GM19467 (cell line): ENCODE data around the gene AP1M2.
"Not testable (repeated sequence)": the region's sequence is repeated elsewhere in the genome, so short reads cannot be mapped to it uniquely, and the experiment has no call there.

Experiments used
- ATAC-seq: cut with Tn5 transposase; IDR thresholded peaks from one replicate; pipeline ENCODE4 v1.9.1; 2021; ENCODE audit warnings: mild to moderate bottlenecking, moderate library complexity; ENCODE audit not compliant: unreplicated experiment

AP1M2 gene

DNA sequence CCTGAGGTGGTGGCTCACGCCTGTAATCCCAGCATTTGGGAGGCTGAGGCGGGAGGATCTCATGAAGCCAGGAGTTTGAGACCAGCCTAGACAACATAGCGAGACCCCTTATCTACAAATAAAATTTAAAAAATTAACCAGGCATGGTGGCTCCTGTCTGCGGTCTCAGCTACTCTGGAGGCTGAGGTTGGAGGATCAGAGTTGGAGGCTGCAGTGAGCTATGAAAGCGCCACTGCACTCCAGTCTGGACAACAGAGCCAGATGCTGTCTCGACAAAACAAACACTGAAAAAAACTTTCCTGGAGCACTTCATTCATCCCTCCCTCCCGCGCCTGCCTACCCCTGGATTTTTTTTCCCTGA is 44.1 kb downstream of the AP1M2 start:
- no peak for ATAC-seq

GRCh38 chr19:10539016-10539415 is 48.1 kb downstream of the AP1M2 start:
- ATAC-seq = not testable (repeated sequence)

DNA sequence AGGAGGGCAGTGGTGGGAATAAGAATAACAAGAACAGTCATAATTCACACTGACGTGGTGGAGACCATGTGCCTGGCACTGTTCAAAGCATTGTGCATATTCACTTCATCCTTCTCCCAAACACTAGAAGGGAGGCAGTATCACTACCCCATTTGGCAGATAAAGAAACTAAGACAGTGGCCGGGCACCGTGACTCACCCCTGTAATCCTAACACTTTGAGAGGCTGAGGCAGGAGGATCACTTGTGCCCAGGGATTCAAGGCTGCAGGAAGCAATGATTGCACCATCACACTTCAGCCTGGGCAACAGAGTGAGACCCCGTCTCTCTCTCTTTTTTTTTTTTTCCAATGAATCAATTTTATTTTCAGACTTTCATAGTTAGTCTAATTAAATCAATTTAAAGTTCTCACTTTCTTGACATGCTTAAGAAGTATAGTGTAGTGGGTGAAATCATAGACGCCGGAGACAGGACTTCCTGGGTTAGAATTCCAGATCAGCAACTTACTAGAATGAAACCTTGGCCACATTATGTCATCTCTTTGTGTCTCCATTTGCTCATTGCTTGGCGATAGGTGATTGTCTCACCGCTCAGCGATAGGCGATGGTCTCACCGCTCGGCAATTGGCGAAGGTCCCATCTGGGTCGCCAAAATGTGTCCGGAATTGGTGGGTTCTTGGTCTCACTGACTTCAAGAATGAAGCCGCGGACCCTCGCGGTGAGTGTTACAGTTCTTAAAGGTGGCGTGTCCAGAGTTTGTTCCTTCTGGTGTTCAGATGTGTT is 48.7 kb downstream of the AP1M2 start:
- no peak for ATAC-seq

GRCh38 chr19:10537668-10538067 is 49.4 kb downstream of the AP1M2 start:
- ATAC-seq = no peak

- no peak for ATAC-seq
Measured at GRCh38 chr19:10535613-10536012, 51.5 kb downstream of the AP1M2 start.

DNA sequence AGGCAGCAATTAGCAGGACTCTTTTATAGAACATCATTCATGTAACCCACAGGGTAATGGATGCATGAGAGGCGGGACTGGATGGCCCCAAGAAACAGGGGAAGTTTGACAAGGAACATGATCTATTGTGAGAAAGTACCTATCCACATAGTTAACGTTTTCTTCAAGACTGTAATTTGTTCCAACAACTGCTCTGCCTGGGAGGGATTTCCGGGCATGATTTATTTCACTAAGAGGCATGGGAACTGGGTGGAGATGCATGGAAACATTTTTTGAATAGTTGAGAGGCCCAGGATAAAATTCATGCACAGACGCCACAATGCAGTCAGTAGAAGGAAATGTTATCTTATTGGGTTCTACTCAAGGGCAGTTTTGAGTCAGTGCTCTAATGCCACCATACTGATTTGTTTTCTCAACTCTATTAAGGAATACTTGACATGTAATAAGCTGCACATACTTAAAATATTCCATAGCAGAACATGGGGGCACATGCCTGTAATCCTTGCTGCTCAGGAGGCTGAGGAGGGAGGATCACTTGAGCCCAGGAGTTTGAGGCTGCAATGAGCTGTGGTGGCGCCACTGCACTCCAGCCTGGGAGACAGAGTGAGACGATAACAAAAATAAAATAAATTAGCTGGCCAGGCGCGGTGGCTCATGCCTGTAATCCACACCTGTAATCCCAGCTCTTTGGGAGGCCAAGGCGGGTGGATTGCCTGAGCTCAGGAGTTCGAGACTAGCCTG is 53.3 kb downstream of the AP1M2 start:
- no peak for ATAC-seq

DNA sequence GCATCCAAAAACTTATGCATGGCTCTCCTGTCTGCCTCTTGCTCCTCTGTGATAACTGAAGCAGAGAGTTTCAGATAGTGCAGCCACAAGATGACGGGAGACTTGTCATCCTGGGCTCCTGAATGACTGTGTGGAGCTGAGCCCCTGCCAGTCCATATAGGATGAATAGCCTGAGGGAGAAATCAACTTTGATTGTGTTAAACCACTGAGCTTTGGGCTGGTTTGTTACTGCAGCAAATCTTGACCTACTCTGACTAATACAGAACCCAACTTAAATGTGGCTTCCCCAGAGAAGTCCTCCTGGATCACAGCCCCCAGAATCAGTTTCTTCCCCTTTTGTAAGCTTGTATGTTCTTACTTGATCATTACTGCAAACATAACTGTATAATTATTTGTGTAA is 54.7 kb downstream of the AP1M2 start:
- no peak for ATAC-seq

- not testable (repeated sequence) for ATAC-seq
Measured at GRCh38 chr19:10526887-10527286, 60.2 kb downstream of the AP1M2 start.

GRCh38 chr19:10525636-10526035 is 61.5 kb downstream of the AP1M2 start:
- no peak for ATAC-seq

DNA sequence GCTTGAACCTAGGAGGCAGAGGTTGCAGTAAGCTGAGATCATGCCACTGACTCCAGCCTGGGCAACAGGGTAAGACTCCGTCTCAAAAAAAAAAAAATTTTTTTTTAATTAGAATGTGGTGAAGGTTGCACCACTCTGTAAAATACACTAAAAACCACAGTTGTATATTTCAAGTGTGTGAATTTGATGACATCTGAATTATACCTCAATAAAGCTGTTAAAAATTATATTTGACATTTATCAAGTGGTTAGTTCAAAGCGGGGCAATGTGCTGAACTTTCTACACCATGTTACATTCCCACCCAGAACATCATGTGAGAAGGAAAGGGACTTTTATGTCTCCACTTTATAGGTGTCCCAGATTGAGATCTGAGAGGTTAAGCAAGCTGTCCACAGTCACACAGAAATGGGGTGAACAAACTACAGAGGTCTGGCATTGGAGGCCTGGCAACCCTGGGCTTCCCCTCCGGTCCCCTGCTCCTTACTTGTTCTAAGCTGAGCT is 63.9 kb downstream of the AP1M2 start:
- ATAC-seq = no peak
